ENCODE measurements around the gene EEF2.
"Not testable (repeated sequence)": the region's sequence is repeated elsewhere in the genome, so short reads cannot be mapped to it uniquely, and the experiment has no call there.

EEF2 gene

DNA sequence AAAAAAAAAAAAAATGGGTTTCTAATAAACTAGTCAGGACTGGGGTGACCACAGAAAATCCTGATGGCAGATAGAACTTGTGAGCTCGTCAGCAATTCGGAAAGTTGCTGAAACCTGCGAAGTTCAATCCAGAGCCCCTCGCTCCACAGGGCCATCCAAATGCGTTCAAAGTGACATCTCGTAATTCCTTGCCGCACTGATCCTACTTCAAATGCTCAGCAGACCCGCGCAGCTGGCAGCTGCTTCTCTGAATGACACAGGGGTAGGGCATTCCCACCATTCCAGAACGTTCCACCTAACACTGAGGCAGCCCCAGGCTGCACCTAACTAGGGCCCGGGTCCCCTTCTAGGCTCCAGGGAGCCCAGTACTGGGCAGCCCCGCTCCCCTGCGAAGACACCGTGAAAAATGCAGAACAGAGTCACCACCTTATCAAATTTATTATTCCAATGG lies 9.6 kb downstream of the EEF2 start:
- no peak for TF ChIP-seq GATA1 (IDR thresholded peaks at IDR 0.05; ENCODE audit: low read depth, low read length)
- TF ChIP-seq POLR2A (IDR thresholded peaks at IDR 0.05; ENCODE audit: low read length): no peak
- no peak for DNase-seq

DNA sequence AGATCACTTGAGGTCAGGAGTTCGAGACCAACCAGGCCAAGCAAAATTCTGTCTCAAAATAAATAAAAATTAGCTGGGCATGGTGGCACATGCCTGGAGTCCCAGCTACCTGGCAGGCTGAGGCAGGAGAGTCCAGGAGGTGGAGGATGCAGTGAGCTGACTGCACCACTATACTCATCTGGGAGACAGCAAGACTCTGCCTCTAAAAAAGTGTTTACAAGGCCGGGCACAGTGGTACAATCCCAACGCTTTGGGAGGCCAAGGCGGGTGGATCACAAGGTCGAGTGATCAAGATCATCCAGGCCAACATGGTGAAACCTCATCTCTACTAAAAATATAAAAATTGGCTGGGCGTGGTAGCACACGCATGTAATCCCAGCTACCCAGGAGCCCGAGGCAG lies 10.1 kb downstream of the EEF2 start:
- DNase-seq: no peak
- TF ChIP-seq POLR2A (IDR thresholded peaks at IDR 0.05; ENCODE audit: low read length) (peak; percentile 26), GATA1 (IDR thresholded peaks at IDR 0.05; ENCODE audit: low read depth, low read length) (no peak)

DNA sequence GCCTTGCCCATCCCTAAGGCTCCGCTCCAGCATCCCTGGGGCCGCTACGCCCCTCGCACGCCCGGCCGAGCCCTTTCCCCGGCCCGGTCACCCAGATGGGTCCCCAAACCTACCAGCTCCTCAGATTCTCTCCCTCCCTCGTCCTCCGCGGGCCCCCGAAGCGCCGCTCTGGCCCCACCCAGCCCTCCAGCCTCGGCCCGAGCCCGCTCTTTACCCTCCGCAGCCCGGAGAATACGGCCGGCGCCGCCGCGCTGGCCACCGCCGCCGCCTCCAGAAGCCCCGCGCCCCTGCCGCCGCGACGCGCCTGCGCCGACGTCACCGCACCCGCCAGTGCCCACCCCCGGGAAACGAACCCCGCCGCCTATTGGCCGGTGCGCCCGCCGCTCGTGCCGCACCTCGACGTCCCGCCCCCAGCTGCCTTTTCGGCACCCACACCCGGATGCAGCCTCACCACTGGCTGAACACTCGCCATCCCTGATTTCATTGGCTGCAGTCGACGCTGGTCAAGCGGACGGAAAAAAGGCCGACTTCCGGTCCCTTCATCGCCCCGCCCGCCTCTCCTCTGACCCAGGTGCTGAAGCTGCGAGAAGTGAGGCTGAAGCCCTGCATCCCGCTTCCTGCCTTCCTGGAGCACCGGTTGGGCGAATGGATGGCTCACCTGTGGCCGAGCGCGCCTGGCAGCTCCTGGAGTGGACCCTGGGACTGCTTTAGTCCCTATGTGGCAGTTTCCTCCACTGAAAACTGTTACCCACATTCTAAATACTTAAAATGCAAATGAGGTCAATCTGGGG lies 14.3 kb downstream of the EEF2 start, which contains the start of gene DAPK3:
TSS of gene DAPK3 (minus strand) at position 292 of the 791 bp plus-strand sequence. CDS start 1,364 bp downstream, outside the sequence.
- peak; percentile 97 to 98 for DNase-seq
- TF ChIP-seq GATA1 (IDR thresholded peaks at IDR 0.05; ENCODE audit: low read depth, low read length) (no peak), POLR2A (IDR thresholded peaks at IDR 0.05; ENCODE audit: low read length) (peak; percentile 64)

DNA sequence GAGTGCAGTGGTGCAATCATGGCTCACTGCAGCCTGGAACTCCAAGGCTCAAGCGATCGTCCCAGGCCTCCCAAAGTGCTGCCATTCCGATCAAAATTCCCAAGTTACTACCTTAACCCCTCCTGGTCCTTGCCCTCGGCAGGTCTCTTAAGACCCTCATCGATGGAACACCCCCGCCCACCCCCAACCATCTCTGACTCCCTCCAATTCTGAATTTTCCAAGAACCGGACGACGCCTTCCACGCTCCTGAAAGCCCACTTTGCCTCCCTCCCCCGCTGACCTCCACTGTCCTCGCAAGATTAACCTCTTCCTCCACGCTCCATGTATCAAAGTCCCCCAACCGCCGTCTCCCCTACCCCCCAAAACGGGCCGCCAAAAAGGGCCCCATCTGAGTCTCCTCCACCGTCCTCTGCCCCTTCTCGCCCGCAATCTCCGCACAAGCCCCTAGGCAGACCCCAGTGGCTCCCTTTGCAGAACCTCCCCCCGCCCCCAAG lies 14.9 kb downstream of the EEF2 start:
- no peak for DNase-seq

DNA sequence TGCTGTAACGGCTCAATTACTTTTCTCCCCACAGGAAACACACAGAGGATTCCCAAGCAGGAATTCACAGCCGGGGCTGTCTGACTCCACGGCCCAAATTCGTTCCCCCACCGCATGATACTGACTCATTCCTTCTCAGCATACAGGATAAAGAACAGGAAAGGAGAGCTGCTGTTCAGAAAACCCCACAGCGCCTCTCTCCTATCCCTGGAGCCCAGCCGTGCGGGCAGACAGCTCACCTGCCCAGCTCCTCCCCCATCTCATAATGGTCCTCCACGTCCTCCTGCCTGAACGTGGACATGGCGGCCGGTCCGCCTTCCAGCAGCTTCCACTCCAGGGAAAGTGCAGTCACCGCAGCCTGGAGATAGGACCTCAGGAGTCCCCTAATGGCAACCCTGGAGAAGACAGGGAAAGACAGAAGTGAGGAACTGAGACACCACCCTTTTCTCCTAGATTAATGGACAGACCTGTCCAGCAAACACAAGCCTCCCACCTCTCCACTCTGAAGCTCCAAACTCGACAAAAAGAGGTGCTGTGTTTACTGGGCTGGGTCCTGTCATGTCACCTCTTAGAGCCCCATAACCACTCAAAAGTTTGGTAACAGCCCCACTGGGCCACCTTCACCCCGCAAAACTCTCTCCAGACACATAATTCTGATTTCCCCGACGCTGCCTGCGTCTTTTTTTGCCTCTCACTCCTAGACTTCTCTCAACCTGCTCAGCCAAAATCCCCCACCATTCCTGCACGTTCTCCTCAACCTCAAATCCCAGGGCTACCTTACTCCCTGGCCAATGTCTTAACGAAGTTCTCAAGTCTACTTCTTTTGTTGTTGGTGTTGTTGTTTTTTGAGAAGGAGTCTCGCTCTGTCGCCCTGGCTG lies 15.6 kb downstream of the EEF2 start:
- TF ChIP-seq POLR2A (IDR thresholded peaks at IDR 0.05; ENCODE audit: low read length): no peak
- TF ChIP-seq GATA1 (IDR thresholded peaks at IDR 0.05; ENCODE audit: low read depth, low read length): no peak
- DNase-seq: no peak

More for the DNA sequence above, 14.9 kb downstream of the EEF2 start:
- TF ChIP-seq GATA1 (IDR thresholded peaks at IDR 0.05; ENCODE audit: low read depth, low read length) (no peak), POLR2A (IDR thresholded peaks at IDR 0.05; ENCODE audit: low read length) (no peak)

DNA sequence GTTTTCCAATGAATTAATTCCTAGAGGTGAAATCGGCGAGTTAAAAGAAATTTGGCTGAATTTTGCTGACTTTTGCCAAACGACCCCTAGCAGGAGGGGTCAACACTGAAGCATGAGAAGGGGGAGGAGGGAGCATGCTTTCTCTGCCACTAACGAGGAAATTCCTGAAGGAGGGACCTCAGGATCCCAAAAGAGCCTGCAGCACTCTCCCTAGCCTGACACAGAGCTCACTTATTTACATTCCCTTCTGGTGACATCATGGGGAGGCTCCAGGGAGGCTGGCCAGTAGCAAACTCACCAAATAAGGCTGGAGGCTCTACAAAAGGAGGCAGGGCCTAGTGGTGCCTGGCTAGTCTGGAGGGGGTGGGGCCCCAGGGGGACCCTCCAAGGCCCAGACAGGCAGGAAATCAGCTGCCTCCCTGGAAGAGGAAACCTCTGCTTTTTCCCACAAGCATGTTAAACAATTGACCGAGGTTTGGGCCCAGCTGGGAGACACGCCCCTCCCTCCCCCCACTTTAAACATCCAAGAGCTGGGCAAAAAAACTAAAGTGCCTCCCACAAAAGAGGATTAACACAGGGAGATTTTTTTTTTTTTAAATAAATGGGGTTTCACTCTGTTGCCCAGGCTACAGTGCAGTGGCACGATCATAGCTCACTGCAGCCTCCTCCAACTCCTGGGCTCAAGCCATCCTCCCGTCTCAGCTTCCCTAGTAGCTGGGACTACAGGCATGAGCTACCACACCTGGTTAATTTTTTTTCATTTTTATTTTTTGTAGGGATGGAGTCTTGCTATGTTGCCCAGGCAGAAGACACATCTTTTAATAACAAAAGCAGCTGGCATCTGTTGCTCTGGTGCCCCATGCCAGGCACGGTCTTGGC lies 16.5 kb downstream of the EEF2 start:
- peak in 1 of 2 experiments; percentile 69 for DNase-seq
- no peak for TF ChIP-seq GATA1 (IDR thresholded peaks at IDR 0.05; ENCODE audit: low read depth, low read length)
- no peak for TF ChIP-seq POLR2A (IDR thresholded peaks at IDR 0.05; ENCODE audit: low read length)

DNA sequence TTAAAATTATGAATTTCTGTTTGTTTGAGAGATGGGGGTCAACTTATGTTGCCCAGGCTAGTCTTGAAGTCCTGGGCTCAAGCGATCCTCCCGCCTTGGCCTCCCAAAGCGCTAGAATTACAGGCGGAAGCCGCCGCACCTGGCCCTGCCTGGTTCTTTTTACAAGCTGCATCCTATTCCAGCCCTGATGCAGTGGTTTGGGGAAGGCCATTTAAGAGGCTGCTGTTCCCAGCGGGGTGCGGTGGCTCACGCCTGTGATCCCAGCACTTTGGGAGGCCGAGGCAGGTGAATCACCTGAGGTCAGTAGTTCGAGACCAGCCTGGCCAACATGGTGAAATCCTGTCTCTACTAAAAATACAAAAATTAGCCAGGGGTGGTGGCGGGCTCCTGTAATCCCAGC lies 17.3 kb downstream of the EEF2 start:
- DNase-seq: not testable (repeated sequence)

DNA sequence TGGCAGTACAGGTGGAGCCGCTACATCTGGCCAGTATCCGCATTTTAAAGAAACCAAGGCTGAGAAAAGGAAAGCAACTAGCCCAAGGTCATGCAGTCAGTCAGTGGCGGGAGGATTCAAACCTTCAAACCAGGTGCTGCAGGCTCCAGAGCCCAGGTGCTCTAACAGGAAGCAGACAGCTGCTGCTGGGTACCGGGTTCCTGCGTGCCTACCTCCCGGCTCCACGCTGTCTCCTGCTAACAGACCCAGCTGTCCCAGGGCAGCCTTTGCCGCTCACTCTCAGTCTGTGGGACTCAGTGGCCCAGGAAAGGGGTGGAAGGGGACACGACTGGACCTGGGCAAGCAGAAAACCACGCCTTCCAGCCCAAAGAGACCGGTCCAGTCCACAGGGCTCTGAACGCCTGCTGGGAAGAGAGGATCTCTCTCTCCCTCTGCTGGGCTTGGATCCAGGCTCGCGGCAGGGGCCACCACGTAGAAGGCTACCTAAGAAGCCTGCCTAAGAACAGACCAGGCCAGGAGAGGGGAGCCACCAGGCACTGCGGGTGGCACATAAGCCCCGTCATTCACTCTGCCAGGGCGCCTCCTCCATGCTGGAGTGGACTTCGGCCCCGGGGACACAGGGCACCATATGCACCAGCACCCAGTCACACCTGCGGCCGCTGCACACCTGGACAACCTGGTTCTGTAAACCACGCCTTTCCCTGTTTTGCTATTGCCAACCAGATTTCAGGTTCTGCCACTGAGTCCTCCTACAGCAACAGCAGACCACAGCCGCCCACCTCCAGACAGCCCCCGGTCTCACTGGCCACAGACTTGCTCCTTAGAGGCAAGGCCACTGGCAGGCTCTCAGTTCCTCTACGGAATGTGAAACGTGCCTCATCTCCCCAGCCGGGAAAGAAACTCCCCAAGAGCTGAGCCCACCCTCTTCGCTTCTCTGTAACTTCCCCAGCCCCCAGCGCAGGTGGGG lies 18.9 kb downstream of the EEF2 start:
- no peak for DNase-seq
- no peak for TF ChIP-seq GATA1 (IDR thresholded peaks at IDR 0.05; ENCODE audit: low read depth, low read length)
- TF ChIP-seq POLR2A (IDR thresholded peaks at IDR 0.05; ENCODE audit: low read length): no peak

DNA sequence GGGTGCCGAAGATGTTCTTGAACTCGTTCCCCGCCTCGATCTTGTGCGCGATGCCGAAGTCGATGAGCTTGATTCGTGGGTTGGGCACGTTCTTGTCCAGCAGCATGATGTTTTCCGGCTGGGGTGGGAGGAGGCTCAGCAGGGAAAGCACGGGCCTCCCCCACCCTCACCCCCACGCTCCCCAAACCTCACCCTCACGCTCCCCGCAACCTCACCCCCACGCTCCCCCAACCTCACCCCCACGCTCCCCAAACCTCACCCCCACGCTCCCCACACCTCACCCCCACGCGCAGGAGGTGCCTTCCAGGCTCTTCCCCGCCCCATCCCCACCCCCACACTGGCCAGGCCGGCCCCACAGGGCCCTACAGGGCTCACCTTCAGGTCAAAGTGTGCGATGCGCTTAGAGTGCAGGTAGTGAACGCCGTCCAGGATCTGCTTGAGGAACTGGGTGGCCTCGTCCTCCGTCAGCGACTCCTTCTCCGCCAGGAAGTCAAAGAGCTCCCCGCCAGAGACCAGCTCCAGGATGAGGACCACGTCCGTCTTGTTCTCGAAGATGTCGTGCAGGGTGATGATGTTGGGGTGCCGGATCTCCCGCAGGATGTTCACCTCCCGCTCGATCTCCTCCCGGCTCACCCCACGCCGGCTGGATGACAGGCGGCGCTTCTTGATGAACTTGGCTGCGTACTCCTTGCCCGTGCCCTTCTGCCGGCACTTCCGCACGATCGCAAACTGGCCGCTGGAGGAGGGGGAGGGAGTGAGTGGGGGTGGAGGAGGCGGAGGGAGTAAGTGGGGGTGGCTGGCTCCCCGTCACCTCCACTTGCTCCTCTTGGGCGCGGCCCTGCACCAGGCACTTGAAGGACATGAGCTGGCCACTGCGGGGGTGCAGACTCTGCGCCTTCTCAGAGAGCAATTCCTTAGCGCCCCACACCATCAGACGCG lies 20.7 kb downstream of the EEF2 start:
- TF ChIP-seq POLR2A (IDR thresholded peaks at IDR 0.05; ENCODE audit: low read length) (no peak), GATA1 (IDR thresholded peaks at IDR 0.05; ENCODE audit: low read depth, low read length) (no peak)
- no peak for DNase-seq

DNA sequence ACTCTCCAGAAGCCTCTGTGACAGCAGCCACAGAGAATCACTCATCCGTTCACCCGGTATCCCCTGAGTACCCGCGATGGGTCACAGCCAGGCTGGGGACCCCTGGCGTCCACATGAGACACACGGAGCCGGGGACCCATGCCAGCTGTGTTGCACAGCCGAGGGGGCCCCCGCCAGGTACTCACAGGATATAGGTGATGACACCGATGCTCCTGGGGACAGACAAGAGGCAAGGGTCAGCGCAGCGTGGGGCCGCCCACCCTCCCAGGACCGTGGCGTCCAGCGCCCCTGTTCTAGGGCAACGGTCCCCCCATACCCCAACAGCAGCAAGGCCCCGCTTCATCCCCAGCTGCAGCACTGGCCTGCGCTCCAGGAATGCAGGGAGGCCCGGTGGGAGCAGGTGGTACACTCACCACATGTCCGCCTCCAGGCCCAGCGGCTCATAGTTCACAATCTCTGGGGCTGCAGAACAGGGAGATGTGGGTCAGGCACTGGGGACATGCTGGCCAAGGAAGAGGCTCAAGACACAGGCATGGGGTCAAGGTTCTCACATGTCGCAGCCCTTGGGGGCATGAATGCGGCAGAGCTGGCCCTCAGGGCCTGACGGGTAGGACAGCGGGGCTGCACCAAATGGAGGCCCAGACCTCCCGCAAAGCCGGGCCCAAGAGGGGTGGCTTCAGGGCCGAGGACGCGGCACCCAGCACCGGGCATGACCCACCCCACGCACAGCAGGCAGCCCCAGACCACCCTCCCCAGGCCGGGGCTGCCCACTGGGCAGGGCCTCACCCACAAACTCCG lies 21.6 kb downstream of the EEF2 start:
- TF ChIP-seq GATA1 (IDR thresholded peaks at IDR 0.05; ENCODE audit: low read depth, low read length) (no peak), POLR2A (IDR thresholded peaks at IDR 0.05; ENCODE audit: low read length) (no peak)

DNA sequence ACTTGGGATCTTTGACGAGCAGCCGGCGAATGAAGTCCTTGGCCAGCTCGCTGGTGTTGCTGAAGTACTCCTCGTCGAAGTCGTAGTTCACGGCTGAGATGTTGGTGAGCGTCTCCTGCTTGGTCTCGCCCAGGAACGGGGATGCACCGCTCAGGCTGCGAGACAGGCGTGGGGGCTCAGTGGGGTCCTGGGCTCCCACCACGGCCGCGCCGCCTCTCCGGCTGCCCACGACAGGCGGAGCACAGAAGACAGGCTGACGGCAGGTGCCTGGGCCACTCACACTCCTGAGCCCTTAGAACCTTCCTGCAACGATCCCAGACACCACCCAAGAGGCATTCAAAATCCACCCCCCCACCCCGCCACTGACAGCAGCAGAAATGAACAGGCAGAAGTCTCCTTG lies 24.3 kb downstream of the EEF2 start:
- DNase-seq: no peak
- TF ChIP-seq GATA1 (IDR thresholded peaks at IDR 0.05; ENCODE audit: low read depth, low read length) (no peak), POLR2A (IDR thresholded peaks at IDR 0.05; ENCODE audit: low read length) (no peak)

More for the DNA sequence above, 21.6 kb downstream of the EEF2 start:
- DNase-seq: no peak

All from erythroblast (primary cell).